Measurements from ENCODE around the gene CCNY. TPM values are rescaled to one million over a fixed set of nuclear protein-coding genes. Genes with fewer than 3 reads are reported as not detected.

CCNY gene
- total RNA-seq, 1 experiment from 2014 or later: 62.2 TPM

DNA sequence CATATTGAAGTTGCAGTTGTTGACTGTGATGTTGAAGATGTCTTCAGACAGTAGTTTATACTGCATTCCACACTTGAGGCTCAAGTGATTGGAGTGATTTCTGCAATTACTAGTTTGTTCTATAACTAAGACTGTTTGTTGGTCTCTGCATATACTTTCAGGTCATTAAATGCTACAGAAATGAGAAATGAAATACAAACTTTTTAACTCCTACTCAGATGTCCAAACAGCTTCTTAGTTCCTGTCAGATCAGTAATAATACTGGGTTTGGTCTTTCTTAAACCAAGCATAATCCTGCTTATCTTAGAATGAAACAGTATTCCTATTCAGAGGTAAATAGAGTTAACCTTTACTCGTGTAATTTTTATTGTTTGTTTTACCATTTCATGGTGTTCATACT, 115.9 kb downstream of the CCNY start:
- intact Hi-C loops (cut with micrococcal nuclease): no loop called here
- ChIA-PET CTCF (no interaction called here), POLR2A (no interaction called here), RAD21 (ENCODE audit: low non-redundant PET in 1 of 2, low total read pairs in 2 of 2, uncharacterized antibody in 2 of 2, unreplicated experiment in 2 of 2) (no interaction called here)
- no peak overlapping the region for H3K27ac ChIP-seq (ENCODE audit: low read depth, low read length)
- peaks cover 98% of the 10 kb centered on the region for H3K79me2 ChIP-seq (ENCODE audit: insufficient read depth, low read length)
- H4K20me1 ChIP-seq (ENCODE audit: insufficient read depth): no peaks in the 10 kb centered on the region
- no peaks in the 10 kb centered on the region for H3K9me3 ChIP-seq (ENCODE audit: control insufficient read depth in 1 of 2, insufficient read depth in 1 of 2, low read depth in 1 of 2, low read length in 2 of 2)
- H3K4me3 ChIP-seq (replicated peaks in 1 of 2; ENCODE audit: low read depth in 1 of 2, low read length in 2 of 2): no peak overlapping the region
- no TSS peak for BruUV-seq (replicated peaks)
- H3K9me2 ChIP-seq (ENCODE audit: insufficient read depth): no peaks in the 10 kb centered on the region
- H3K9ac ChIP-seq (ENCODE audit: low read length): no peak overlapping the region
- no peaks in the 10 kb centered on the region for H3K27me3 ChIP-seq (ENCODE audit: insufficient read depth, low read length)
- no peaks in the 10 kb centered on the region for H3K36me3 ChIP-seq (ENCODE audit: control insufficient read depth in 1 of 2, insufficient read depth in 2 of 2, low read length in 2 of 2)
- TF ChIP-seq EGR1 (IDR thresholded peaks at IDR 0.05; ENCODE audit: low read depth) (no peak), ZFX (IDR thresholded peaks at IDR 0.05) (no peak), EZH2 (IDR thresholded peaks at IDR 0.05) (no peak), EZH2phosphoT487 (IDR thresholded peaks at IDR 0.05; ENCODE audit: borderline replicate concordance) (no peak), YY1 (IDR thresholded peaks at IDR 0.05; ENCODE audit: extremely low read depth, insufficient replicate concordance, low read depth, low read length) (no peak), CEBPB (IDR thresholded peaks at IDR 0.05; ENCODE audit: low read depth) (no peak), POLR2AphosphoS5 (IDR thresholded peaks at IDR 0.05; ENCODE audit: low read depth, low read length) (no peak), POLR2A (IDR thresholded peaks at IDR 0.05; ENCODE audit: borderline replicate concordance, extremely low read depth, insufficient read depth, insufficient read length) (no peak), ELF1 (IDR thresholded peaks at IDR 0.05; ENCODE audit: borderline replicate concordance, low read depth) (no peak), CBX3 (IDR thresholded peaks at IDR 0.05; ENCODE audit: low read depth) (no peak), SP1 (IDR thresholded peaks at IDR 0.05; ENCODE audit: low read depth) (no peak), TCF7L2 (IDR thresholded peaks at IDR 0.05; ENCODE audit: borderline replicate concordance, extremely low read depth, insufficient read depth, insufficient read length) (no peak), SRF (IDR thresholded peaks at IDR 0.05; ENCODE audit: low read depth) (no peak), ZNF274 (IDR thresholded peaks at IDR 0.05; ENCODE audit: low read depth, low read length) (no peak), RAD21 (IDR thresholded peaks at IDR 0.05; ENCODE audit: low read depth) (no peak)
- TF ChIP-seq, protein P1, sequence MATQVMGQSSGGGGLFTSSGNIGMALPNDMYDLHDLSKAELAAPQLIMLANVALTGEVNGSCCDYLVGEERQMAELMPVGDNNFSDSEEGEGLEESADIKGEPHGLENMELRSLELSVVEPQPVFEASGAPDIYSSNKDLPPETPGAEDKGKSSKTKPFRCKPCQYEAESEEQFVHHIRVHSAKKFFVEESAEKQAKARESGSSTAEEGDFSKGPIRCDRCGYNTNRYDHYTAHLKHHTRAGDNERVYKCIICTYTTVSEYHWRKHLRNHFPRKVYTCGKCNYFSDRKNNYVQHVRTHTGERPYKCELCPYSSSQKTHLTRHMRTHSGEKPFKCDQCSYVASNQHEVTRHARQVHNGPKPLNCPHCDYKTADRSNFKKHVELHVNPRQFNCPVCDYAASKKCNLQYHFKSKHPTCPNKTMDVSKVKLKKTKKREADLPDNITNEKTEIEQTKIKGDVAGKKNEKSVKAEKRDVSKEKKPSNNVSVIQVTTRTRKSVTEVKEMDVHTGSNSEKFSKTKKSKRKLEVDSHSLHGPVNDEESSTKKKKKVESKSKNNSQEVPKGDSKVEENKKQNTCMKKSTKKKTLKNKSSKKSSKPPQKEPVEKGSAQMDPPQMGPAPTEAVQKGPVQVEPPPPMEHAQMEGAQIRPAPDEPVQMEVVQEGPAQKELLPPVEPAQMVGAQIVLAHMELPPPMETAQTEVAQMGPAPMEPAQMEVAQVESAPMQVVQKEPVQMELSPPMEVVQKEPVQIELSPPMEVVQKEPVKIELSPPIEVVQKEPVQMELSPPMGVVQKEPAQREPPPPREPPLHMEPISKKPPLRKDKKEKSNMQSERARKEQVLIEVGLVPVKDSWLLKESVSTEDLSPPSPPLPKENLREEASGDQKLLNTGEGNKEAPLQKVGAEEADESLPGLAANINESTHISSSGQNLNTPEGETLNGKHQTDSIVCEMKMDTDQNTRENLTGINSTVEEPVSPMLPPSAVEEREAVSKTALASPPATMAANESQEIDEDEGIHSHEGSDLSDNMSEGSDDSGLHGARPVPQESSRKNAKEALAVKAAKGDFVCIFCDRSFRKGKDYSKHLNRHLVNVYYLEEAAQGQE (IDR thresholded peaks at IDR 0.05; ENCODE audit: low read depth): no peak
- TF ChIP-seq, protein P2, sequence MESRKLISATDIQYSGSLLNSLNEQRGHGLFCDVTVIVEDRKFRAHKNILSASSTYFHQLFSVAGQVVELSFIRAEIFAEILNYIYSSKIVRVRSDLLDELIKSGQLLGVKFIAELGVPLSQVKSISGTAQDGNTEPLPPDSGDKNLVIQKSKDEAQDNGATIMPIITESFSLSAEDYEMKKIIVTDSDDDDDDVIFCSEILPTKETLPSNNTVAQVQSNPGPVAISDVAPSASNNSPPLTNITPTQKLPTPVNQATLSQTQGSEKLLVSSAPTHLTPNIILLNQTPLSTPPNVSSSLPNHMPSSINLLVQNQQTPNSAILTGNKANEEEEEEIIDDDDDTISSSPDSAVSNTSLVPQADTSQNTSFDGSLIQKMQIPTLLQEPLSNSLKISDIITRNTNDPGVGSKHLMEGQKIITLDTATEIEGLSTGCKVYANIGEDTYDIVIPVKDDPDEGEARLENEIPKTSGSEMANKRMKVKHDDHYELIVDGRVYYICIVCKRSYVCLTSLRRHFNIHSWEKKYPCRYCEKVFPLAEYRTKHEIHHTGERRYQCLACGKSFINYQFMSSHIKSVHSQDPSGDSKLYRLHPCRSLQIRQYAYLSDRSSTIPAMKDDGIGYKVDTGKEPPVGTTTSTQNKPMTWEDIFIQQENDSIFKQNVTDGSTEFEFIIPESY (IDR thresholded peaks at IDR 0.05; ENCODE audit: extremely low read depth, insufficient replicate concordance, low read length): no peak
- TF ChIP-seq, protein P3, sequence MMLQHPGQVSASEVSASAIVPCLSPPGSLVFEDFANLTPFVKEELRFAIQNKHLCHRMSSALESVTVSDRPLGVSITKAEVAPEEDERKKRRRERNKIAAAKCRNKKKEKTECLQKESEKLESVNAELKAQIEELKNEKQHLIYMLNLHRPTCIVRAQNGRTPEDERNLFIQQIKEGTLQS (IDR thresholded peaks at IDR 0.05): no peak
- H2AFZ ChIP-seq (ENCODE audit: low read depth, low read length, poor library complexity, severe bottlenecking): no peak overlapping the region
- no peak for DNase-seq (ENCODE audit: low read depth, low spot score)
- ATAC-seq: no peak
- peaks cover 22 to 27% of the 10 kb centered on the region in 2 experiments for H3K4me1 ChIP-seq (ENCODE audit: control insufficient read depth in 1 of 2, insufficient read depth in 2 of 2, low read length in 2 of 2)
- H3K4me2 ChIP-seq (ENCODE audit: low read length): no peak overlapping the region

Measured in HCT116 (cell line).